Activated CD8-positive, alpha-beta T cell treated with anti-CD3 and anti-CD28 coated beads for 36 hours (primary cell): ENCODE data around the gene PRKAG2. TPM values are rescaled to one million over a fixed set of nuclear protein-coding genes. Genes with fewer than 3 reads are reported as not detected.

Source experiments
- ATAC-seq: fragments of 200-7000 bp; cut with Tn5 transposase; one replicate; pipeline ENCODE4 v1.10.0; 2021; ENCODE audit warnings: mild to moderate bottlenecking, moderate library complexity
- CTCF ChIA-PET: fragments of 350-600 bp; sonication (Branson Sonifier 250); formaldehyde crosslinking; loops from one replicate; lab custom pipeline; 2021; ENCODE audit warnings: antibody characterized with exemption; lab: Charles Lee
- POLR2A ChIA-PET: fragments of 350-600 bp; sonication (Branson Sonifier 250); formaldehyde crosslinking; loops from one replicate; lab custom pipeline; 2021; ENCODE audit warnings: antibody characterized with exemption; lab: Charles Lee
- DNase-seq: peaks from one replicate; pipeline ENCODE4 v3.0.0-alpha.2; 2020
- H3K27ac Mint-ChIP-seq: one replicate; pipeline ENCODE4 v1.8.0; 2021; ENCODE audit warnings: mild to moderate bottlenecking, mixed read lengths
- H3K27me3 Mint-ChIP-seq: one replicate; pipeline ENCODE4 v1.8.0; 2021; ENCODE audit warnings: mixed read lengths
- H3K36me3 Mint-ChIP-seq: one replicate; pipeline ENCODE4 v1.8.0; 2021; ENCODE audit warnings: low read depth, mixed read lengths
- H3K4me1 Mint-ChIP-seq: one replicate; pipeline ENCODE4 v1.8.0; 2021; ENCODE audit warnings: low read depth, mixed read lengths
- H3K4me3 Mint-ChIP-seq: one replicate; pipeline ENCODE4 v1.8.0; 2021; ENCODE audit warnings: mild to moderate bottlenecking, moderate library complexity, mixed read lengths
- H3K9me3 Mint-ChIP-seq: one replicate; pipeline ENCODE4 v1.8.0; 2021; ENCODE audit warnings: mixed read lengths
- CTCF ChIP-seq: fragments of 200-600 bp; IDR thresholded peaks from one replicate; pipeline ENCODE4 v1.8.0; 2022; ENCODE audit warnings: antibody characterized with exemption, mild to moderate bottlenecking
- intact Hi-C: fragments of 100-400 bp; cut with micrococcal nuclease; formaldehyde crosslinking; loops from one replicate; pipeline ENCODE4 v1.10.0; 2022
- total RNA-seq, 2 experiments: library from RNA; stranded (reverse); gene quantifications; one replicate each; pipeline ENCODE4 v1.2.3, GENCODE V29; 2021

Gene PRKAG2
- total RNA-seq, 2 experiments from 2014 or later, result 17.0 to 19.2 TPM

DNA sequence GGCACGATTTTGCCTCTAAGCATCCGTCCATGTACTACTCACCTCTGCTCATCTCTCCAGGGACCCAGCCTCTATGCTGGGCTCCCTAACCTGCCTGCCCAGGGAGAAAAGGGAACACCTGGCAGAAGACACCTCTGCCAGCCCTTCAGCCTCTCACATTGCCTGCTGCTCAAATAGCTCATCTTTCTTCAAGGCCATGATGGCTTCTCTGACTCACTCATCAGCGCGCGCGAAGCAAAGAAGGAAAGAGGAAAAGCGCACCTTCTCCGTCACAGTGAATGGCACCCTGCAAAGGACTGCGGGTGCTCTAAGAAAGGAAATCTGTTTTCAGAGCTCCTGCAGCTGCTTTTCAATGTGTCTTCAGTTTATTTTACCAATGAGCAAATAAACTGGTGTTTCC, 174.0 kb downstream of the PRKAG2 start:
- no peak for TF ChIP-seq CTCF
- Mint-ChIP-seq H3K9me3 (no peaks in the 10 kb centered on the region), H3K27me3 (no peaks in the 10 kb centered on the region), H3K27ac (no peak overlapping the region), H3K4me1 (peaks cover 4% of the 10 kb centered on the region), H3K36me3 (no peaks in the 10 kb centered on the region), H3K4me3 (no peak overlapping the region)
- DNase-seq (no peak), ATAC-seq (no peak)
- intact Hi-C loops, result no loop called here
- ChIA-PET POLR2A (no interaction called here), CTCF (no interaction called here)

DNA sequence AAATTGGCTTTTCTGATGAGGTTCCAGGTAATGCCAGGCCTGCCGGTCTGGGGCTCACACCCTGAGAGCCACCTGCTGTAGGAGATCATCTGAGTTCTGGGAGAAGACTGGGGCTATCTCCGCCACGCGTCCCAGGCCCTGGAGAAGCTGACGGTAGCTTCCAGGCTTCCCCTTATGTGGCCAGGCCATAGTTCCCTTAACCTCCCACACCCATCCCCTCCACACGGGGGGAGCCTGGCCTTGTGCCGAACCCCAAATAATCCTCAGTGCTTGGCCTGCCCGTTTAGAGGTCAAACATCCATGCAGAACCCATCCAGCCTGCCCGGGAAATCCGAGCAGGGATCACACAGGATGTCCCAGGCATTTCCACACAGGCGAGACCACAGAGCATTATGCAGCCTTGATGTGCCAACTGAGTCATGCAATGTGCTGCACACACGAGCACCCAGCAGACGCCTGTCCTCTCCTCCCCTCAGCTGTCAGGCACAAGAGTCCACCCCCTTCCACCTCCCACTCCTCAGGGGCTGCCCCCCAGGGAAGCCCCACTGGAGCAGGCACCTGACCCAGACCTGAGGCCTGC, 176.2 kb downstream of the PRKAG2 start:
- Mint-ChIP-seq H3K4me1 (peaks cover 2% of the 10 kb centered on the region), H3K9me3 (no peaks in the 10 kb centered on the region), H3K27ac (no peak overlapping the region), H3K36me3 (no peaks in the 10 kb centered on the region), H3K27me3 (no peaks in the 10 kb centered on the region), H3K4me3 (no peak overlapping the region)
- TF ChIP-seq CTCF, result no peak
- intact Hi-C loops, result no loop called here
- POLR2A ChIA-PET, result no interaction called here
- CTCF ChIA-PET, result no interaction called here
- DNase-seq, result no peak
- no peak for ATAC-seq

GRCh38 chr7:151699928-151700319, 177.0 kb downstream of the PRKAG2 start:
- no peak overlapping the region for H3K27ac Mint-ChIP-seq
- no peak for TF ChIP-seq CTCF
- no peaks in the 10 kb centered on the region for H3K9me3 Mint-ChIP-seq
- no peak overlapping the region for H3K4me3 Mint-ChIP-seq
- no peaks in the 10 kb centered on the region for H3K27me3 Mint-ChIP-seq
- CTCF ChIA-PET, result no interaction called here
- ATAC-seq (no peak), DNase-seq (no peak)
- peaks cover 5% of the 10 kb centered on the region for H3K4me1 Mint-ChIP-seq
- POLR2A ChIA-PET, result no interaction called here
- intact Hi-C loops, result no loop called here
- no peaks in the 10 kb centered on the region for H3K36me3 Mint-ChIP-seq

- no peaks in the 10 kb centered on the region for H3K36me3 Mint-ChIP-seq
- DNase-seq, result no peak
- TF ChIP-seq CTCF, result no peak
- H3K9me3 Mint-ChIP-seq, result no peaks in the 10 kb centered on the region
- intact Hi-C loops, result no loop called here
- no peak overlapping the region for H3K4me3 Mint-ChIP-seq
- no peak overlapping the region for H3K27ac Mint-ChIP-seq
- ATAC-seq, result no peak
- CTCF ChIA-PET, result no interaction called here
- peaks cover 9% of the 10 kb centered on the region for H3K4me1 Mint-ChIP-seq
- POLR2A ChIA-PET, result interaction anchor here (0.6 kb wide), 1 partner anchor 67 kb away, joined by 3 read pairs; no protein-coding TSS in a partner anchor
- no peaks in the 10 kb centered on the region for H3K27me3 Mint-ChIP-seq
Observed at GRCh38 chr7:151699147-151699927, 177.6 kb downstream of the PRKAG2 start.

GRCh38 chr7:151697942-151698341, 179.0 kb downstream of the PRKAG2 start:
- no peaks in the 10 kb centered on the region for H3K9me3 Mint-ChIP-seq
- H3K4me1 Mint-ChIP-seq, result peaks cover 9% of the 10 kb centered on the region
- ATAC-seq (no peak), DNase-seq (no peak)
- intact Hi-C loops, result no loop called here
- H3K4me3 Mint-ChIP-seq, result no peak overlapping the region
- POLR2A ChIA-PET, result no interaction called here
- CTCF ChIA-PET, result no interaction called here
- no peaks in the 10 kb centered on the region for H3K27me3 Mint-ChIP-seq
- no peak for TF ChIP-seq CTCF
- H3K27ac Mint-ChIP-seq, result no peak overlapping the region
- no peaks in the 10 kb centered on the region for H3K36me3 Mint-ChIP-seq
